ENCODE data around the gene LRRC61. TPM values are rescaled to one million over a fixed set of nuclear protein-coding genes. Genes with fewer than 3 reads are reported as not detected.

Gene LRRC61
- polyA plus RNA-seq, 1 donor from 2014 or later, result 29.1 TPM

DNA sequence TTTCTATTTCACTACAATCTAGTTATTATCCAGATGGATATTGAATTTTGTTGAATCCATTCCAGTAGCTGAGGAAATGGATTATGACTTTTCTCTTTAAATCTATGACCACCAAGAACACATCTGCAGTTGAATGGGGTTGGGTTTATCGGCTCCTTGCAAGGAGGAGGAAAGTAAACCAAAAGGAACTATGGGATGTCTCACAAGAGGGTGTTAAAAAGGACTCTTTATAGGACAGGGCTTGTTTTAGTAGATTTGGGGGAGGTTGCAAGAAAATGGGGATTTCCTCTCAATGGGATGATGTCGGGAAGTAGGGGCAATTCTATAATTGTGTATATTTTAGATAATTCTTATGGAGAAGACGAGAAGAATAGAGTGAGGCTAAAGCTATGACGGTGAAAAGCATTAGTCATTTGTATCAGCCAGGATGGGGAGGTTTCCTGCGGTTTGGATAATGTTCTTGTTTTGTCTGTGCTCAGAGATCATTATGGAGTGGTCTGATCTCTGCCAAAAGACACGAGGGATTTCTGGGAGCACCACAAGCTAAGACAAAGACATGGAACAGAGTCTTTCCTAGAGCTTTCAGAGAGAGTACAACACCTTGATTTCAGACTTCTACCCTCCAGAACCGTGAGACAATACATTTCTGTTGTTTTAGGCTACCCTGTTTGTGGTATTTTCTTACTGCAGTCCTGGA lies 5.3 kb upstream of the LRRC61 start:
- Mint-ChIP-seq H3K9me3 (no peaks in the 10 kb centered on the region), H3K27ac (no peak overlapping the region), H3K4me1 (peaks cover 16 to 34% (median 17%) of the 10 kb centered on the region in 3 donors), H3K27me3 (no peaks in the 10 kb centered on the region), H3K36me3 (peaks cover 4% of the 10 kb centered on the region), H3K4me3 (peak overlapping the region in 1 of 4 donors; percentile 14)

DNA sequence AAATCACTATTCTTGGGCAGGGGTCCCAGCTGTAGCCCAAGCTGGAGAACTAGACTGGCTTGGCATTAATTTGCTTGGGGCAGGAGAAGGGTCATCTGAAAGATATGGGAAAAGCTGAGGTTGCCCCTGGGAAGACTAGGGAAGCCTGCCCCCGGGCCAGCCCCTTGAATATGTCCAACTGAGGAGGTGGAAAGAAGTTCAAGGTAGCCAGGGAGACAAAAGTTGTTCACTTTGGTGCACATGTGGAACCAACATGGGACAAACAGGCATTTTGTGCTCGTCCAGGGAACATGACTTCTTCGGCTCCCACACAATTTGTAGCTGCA lies 1.4 kb upstream of the LRRC61 start:
- H3K4me1 Mint-ChIP-seq, result peaks cover 30 to 35% (median 33%) of the 10 kb centered on the region in 3 donors
- peaks cover 4% of the 10 kb centered on the region for H3K36me3 Mint-ChIP-seq
- peak overlapping the region in 1 of 3 donors; percentile 94 for H3K27ac Mint-ChIP-seq
- H3K27me3 Mint-ChIP-seq, result no peaks in the 10 kb centered on the region
- H3K9me3 Mint-ChIP-seq, result no peaks in the 10 kb centered on the region
- H3K4me3 Mint-ChIP-seq, result peak overlapping the region; percentile 92 to 97 (median 94)

DNA sequence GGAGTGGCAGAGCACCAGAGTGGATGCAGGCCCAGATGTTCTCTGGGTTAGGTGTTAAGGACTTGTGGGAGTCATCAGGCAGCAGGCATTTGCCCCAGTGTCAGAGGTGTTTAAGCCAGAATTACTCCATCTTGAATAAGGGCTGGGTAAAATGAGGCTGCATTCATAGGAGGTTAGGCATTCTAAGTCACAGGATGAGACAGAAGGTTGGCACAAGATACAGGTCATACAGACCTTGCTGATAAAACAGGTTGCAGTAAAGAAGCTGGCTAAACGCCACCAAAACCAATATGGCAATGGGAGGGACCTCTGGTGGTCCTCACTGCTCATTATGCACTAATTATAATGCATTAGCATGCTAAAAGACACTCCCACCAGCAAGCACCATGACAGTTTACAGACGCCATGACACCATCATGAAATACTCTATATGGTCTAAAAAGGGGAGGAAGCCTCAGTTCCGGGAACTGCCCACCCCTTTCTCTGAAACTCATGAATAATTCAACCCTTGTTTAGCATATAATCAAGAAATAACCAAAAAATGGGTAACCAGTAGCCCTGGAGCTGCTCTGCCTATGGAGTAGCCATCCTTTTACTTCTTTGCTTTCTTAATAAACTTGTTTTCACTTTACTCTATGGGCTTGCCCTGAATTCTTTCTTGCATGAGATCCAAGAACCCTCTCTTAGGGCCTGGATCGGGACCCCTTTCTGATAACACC lies 882 bp upstream of the LRRC61 start:
- Mint-ChIP-seq H3K4me3 (peak overlapping the region; percentile 92 to 97 (median 94)), H3K27me3 (no peaks in the 10 kb centered on the region), H3K27ac (peak overlapping the region; percentile 94 to 98 (median 97)), H3K9me3 (no peaks in the 10 kb centered on the region), H3K4me1 (peaks cover 30 to 35% (median 33%) of the 10 kb centered on the region in 3 donors), H3K36me3 (peaks cover 9% of the 10 kb centered on the region)

DNA sequence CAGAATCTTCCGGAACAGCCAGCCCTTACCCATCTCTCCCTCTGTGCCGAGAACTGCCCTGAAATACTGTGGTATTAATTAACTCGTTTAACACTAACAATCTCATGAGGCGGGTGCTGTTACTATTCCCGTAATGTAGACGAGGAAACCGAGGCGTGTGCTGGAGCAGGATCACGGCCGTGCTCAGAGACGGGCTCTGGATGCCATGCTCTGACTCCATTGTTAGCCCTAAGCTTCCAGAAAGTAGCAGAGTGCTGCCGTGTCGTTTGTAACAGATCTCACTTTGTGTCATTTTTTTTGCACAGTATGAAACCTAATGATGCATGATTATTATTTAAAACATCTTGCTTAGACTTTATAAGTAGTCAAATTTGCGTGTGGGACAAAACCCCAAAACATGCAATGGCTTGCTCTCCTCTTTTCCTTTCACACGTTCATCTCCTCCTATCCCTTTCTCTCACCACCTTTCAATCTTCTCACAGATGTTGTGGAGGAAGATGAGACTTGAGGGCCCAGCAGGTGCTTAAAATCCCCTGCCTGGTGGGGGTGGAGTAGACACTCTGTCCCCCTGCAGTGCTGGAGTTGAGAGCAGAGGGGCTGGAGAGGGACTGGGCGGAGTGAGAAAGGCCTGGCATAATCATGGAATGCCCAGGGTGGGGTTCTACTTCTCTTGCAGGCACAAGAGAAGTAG lies 672 bp downstream of the LRRC61 start:
- Mint-ChIP-seq H3K27me3 (no peaks in the 10 kb centered on the region), H3K4me3 (peak overlapping the region; percentile 92 to 99 (median 94)), H3K27ac (peak overlapping the region; percentile 63 to 93 (median 85)), H3K4me1 (peaks cover 24 to 38% (median 30%) of the 10 kb centered on the region in 3 donors), H3K9me3 (no peaks in the 10 kb centered on the region), H3K36me3 (peaks cover 13% of the 10 kb centered on the region)

DNA sequence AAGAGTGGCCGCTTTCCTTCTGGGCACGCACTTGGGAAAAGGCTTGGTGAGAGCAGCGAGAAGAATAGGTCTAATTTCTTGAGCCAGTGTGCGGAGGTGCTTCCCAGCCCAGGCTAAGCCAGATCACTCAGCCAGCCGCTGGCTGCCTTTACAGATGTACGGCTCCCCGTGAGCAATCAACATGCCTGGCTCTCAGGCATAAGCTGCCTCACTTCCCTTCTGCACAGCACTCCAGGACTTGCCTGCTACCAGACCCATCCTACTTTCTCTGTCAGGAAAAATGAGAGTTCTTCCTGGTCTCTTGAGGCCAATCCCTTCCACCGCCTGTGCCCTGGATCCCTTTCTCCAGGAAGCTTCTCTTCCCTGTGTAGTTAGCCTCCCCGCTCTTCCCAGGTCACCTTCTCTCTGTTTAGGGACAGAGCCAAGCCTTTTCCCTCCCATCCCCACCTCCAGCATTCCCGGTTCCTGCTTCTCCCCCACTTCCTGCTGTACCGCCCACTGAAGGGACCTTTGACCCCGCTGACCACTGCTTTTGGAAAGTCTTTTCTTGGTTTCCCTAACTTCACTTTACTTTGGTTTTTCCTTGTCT lies 1.3 kb downstream of the LRRC61 start:
- no peaks in the 10 kb centered on the region for H3K27me3 Mint-ChIP-seq
- peaks cover 24 to 38% (median 30%) of the 10 kb centered on the region in 3 donors for H3K4me1 Mint-ChIP-seq
- H3K9me3 Mint-ChIP-seq, result no peaks in the 10 kb centered on the region
- H3K36me3 Mint-ChIP-seq, result peaks cover 13% of the 10 kb centered on the region
- peak overlapping the region; percentile 92 to 99 (median 94) for H3K4me3 Mint-ChIP-seq
- peak overlapping the region in 2 of 3 donors; percentile 63 to 85 for H3K27ac Mint-ChIP-seq

DNA sequence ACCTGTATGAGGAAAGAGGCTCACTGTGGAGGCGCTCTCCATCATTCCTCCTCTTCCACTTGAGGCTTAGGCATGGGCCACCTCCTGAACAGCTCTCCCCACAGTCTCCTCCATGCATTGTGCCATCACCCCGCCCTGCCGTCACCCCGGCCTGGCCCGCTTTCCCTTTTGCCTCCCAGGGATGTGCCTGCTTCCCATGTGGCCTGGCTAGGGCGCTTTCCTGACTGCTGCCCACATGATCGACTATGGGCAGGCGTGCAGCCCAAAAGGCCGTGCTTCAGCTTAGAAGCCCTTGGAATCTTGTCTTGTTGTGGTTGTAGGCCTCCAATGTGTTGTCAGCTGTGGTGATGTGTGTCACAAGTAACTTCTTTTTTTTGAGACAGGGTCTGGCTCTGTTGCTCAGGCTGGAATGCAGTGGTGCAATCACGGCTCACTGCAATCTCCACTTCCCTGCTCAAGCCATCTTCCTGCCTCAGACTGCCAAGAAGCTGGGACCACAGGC lies 2.0 kb downstream of the LRRC61 start:
- peaks cover 20 to 32% (median 29%) of the 10 kb centered on the region in 3 donors for H3K4me1 Mint-ChIP-seq
- no peaks in the 10 kb centered on the region for H3K9me3 Mint-ChIP-seq
- peak overlapping the region; percentile 92 to 99 (median 94) for H3K4me3 Mint-ChIP-seq
- peak overlapping the region in 1 of 3 donors; percentile 31 for H3K27ac Mint-ChIP-seq
- H3K36me3 Mint-ChIP-seq, result peaks cover 10% of the 10 kb centered on the region
- no peaks in the 10 kb centered on the region for H3K27me3 Mint-ChIP-seq

DNA sequence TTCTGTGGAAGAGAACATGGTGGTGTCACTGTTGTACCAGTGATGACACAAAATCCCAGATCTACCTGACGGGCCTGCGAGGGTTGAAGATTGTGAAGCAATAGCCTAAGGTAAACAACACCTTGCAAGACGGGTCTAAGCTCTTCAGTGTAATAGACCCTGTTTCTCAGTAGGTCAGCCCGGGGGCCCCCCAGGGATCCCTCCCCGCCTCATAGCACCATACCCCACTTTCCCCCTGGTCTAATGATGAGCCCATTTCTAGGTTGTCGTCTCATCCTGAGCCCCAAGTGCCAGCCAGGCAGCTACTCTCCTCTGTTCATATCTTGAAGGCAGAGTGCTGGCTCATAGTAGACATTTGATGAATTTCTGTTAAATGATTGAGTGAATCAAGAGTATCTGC lies 2.7 kb downstream of the LRRC61 start:
- peaks cover 19 to 32% (median 27%) of the 10 kb centered on the region in 3 donors for H3K4me1 Mint-ChIP-seq
- no peaks in the 10 kb centered on the region for H3K9me3 Mint-ChIP-seq
- H3K4me3 Mint-ChIP-seq, result peak overlapping the region in 1 of 4 donors; percentile 92
- no peaks in the 10 kb centered on the region for H3K27me3 Mint-ChIP-seq
- peaks cover 10% of the 10 kb centered on the region for H3K36me3 Mint-ChIP-seq
- no peak overlapping the region for H3K27ac Mint-ChIP-seq

DNA sequence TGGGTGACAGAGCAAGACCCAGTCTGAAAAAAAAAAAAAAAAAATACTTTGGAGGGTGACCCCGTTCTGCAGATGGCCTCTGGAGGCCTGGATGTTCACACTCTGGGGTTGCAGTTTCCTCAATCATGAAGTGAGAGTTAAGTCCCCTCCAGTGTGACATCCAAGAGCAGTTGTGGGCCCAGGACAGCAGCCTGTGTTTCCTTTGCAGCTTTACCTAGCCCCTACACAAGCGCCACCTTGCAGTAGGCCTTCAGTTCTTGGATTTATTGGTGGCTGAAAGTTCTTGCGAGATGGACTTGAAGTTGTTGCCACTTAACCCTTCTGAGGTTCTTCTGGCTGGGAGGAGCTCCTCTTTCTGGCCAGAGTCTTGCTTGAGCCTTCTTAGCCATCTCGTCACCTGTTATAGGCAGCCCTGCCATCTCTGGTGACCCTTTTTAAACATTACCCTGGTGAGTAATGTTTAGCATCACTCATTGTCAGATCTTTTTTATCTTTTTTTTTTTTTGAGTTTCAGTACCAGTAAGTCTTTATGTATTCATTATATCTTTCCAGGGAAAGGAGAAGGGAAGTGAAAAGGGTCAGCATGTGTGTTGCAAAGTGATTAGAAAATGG lies 3.6 kb downstream of the LRRC61 start:
- Mint-ChIP-seq H3K4me1 (peaks cover 15 to 31% (median 23%) of the 10 kb centered on the region in 3 donors), H3K9me3 (no peaks in the 10 kb centered on the region), H3K36me3 (peaks cover 12% of the 10 kb centered on the region), H3K27me3 (no peaks in the 10 kb centered on the region), H3K27ac (no peak overlapping the region), H3K4me3 (no peak overlapping the region)

DNA sequence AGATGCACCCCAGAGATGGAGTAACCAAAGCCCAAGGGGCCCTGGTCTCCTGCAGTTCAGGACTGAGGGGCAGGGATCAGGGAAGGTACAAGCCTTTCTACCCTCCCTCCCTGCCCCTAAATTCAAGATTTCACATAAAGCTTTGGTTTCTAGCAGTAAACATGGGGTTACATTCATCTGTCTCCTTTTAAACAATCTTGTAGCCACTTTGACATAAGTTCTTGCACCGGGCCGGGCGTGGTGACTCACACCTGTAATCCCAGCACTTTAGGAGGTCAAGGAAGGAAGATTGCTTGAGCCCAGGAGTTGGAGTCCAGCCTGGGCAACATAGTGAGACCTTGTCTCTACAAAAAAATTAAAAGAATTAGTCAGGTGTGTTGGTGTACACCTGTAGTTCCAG lies 4.2 kb downstream of the LRRC61 start:
- Mint-ChIP-seq H3K9me3 (no peaks in the 10 kb centered on the region), H3K27me3 (no peaks in the 10 kb centered on the region), H3K36me3 (peaks cover 12% of the 10 kb centered on the region), H3K4me1 (peaks cover 9 to 27% (median 18%) of the 10 kb centered on the region in 3 donors), H3K4me3 (no peak overlapping the region), H3K27ac (no peak overlapping the region)

DNA sequence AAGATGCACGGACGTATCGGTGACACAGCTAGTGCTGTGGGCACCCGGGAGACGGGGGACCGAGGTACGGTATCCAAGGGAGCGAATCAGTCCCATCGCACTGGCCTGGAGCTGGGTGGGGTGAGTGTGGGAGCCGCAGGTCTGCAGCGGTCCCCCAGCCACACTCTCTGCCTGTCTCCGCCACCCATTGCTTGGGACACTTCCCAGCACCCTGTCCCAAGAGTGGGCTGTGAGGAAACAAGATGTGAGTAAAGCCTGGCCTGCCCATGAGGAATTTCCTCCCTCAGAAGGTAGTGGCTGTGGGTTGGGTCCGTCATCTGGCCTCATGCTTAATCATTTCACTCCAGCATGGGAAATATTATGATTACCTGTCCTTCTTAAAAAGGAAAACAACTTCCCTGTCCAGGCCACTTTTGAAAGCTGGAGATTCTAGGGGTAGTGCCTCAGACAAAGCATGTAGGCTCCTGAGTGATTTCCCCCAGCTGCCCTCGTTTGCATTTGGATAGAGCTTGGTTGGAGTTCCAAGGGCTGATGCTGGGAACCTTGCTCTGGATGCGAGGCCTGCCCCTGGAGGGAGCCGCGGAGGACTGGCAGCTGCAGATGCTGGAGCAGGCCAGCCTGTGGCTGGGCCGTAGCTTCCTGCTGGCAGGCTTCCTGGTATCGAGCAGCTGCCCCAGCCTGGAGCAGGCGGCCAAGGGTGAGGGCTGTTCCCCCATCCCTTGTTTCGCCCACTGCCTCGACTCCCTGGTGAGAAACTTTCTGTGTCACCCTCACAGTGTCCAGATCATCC lies 6.4 kb downstream of the LRRC61 start:
- H3K9me3 Mint-ChIP-seq, result no peaks in the 10 kb centered on the region
- no peak overlapping the region for H3K27ac Mint-ChIP-seq
- no peak overlapping the region for H3K4me3 Mint-ChIP-seq
- peaks cover 16% of the 10 kb centered on the region for H3K36me3 Mint-ChIP-seq
- H3K27me3 Mint-ChIP-seq, result no peaks in the 10 kb centered on the region
- peaks cover 0 to 10% (median 4%) of the 10 kb centered on the region in 3 donors for H3K4me1 Mint-ChIP-seq

DNA sequence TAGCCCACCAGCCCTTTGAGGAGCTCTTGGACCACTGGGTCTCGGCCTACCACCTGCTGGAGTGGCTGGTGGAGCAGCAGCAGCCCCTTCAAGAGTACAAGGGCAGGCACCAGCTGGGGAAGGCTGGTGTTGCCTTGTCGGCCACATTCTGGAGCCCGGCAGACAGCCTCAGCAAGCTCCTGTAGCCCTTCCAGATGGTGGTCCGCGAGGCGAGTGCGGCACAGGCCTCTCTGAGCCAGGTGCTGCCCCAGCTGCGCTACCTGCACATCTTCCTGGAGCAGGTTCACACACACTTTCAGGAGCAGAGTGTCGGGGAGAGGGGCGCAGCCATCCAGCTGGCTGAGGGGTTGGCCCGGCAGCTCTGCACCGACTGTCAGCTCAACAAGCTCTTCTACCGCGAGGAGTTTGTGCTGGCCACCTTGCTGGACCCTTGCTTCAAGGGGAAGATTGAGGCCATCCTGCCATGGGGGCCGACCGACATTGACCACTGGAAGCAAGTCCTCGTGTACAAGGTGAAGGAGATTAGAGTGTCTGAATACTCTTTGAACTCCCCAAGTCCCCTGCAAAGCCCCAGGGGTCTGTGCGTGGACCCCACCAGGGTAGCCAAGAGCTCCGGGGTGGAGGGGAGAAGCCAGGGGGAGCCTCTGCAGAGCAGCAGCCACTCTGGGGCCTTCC lies 7.2 kb downstream of the LRRC61 start:
- Mint-ChIP-seq H3K4me1 (peaks cover 0 to 3% (median 0%) of the 10 kb centered on the region in 3 donors), H3K4me3 (no peak overlapping the region), H3K36me3 (peaks cover 16% of the 10 kb centered on the region), H3K27me3 (no peaks in the 10 kb centered on the region), H3K27ac (no peak overlapping the region), H3K9me3 (no peaks in the 10 kb centered on the region)

DNA sequence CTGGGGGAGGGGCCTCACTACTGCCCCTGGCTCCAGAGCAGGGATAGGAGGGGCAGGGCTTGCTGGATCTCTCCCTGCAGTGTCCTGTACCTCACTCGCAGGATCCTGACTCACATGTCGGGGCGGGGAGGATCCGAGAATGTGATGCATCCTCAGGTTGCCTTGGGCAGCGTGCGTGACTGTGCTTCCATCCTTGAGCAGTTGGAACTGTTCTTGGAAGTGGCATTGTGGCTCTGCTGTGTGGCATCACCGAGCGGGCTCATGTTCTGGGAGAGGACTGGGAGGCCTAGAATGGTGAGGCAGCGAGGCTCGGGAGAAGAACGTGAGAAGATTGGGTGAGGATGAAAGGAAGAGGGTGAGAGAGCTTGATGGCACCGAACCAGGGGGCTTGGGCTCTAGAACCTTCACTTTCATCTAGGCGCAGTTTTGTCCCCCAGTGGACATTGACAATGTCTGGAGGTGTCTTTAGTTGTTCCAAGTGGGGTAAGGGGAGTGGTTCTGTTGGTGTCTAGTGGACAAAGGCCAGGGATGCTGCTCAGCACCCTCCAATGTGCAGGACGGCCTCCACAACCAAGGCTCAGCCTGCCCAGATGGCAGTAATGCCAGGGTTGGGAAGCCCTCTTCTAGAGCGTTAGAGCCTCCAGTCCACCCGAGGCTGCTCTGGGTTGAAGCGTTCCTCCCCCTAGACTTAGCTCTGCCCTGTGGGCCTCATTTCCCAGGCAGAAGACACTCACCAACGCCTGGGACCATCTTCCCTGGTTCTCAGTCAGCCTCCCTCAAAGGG lies 9.9 kb downstream of the LRRC61 start:
- Mint-ChIP-seq H3K36me3 (peaks cover 8% of the 10 kb centered on the region), H3K27ac (no peak overlapping the region), H3K4me3 (no peak overlapping the region)

DNA sequence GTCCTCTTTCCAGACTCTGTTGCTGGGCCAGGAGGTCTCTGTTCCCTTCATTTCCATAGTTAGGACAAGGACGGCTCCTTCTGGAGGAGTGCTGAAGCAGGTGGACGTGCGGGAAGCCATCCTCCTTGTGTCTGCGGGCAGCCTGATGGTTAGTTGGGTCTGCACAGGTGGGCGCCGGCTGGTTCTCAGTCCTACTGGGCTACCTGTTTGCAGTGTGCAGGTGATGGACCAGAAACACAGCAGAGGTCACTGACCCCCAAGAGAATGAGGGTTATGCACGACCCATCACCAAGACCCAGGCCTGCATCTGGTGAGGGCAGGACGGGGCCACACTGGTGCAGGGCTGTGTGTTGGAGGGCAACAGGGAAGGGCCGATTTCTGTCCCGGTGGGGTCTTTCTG lies 10.5 kb downstream of the LRRC61 start:
- Mint-ChIP-seq H3K4me3 (no peak overlapping the region), H3K27me3 (peaks cover 1% of the 10 kb centered on the region), H3K4me1 (peaks cover 0 to 3% (median 0%) of the 10 kb centered on the region in 3 donors), H3K9me3 (no peaks in the 10 kb centered on the region), H3K27ac (no peak overlapping the region), H3K36me3 (peaks cover 8% of the 10 kb centered on the region)

More for the DNA sequence above, 9.9 kb downstream of the LRRC61 start:
- H3K4me1 Mint-ChIP-seq, result peaks cover 0 to 3% (median under 1%) of the 10 kb centered on the region in 3 donors
- H3K27me3 Mint-ChIP-seq, result peaks cover 1% of the 10 kb centered on the region
- H3K9me3 Mint-ChIP-seq, result no peaks in the 10 kb centered on the region

Data from IgD-negative memory B cell (primary cell).